GM12891 (cell line): Measurements from ENCODE around the gene TK1.

ENCODE experiments used
- PAX5 ChIP-seq: IDR thresholded peaks from 2 replicates; pipeline ENCODE4 v1.6.1; 2011; ENCODE audit warnings: low read length, moderate library complexity, mild to moderate bottlenecking; ENCODE audit not compliant: insufficient read depth, severe bottlenecking
- POLR2A ChIP-seq: IDR thresholded peaks from 2 replicates; pipeline ENCODE4 v1.6.1; 2011; ENCODE audit warnings: low read depth, low read length, control low read depth
- POLR2AphosphoS5 ChIP-seq: IDR thresholded peaks from 2 replicates; pipeline ENCODE4 v1.6.1; 2011; ENCODE audit warnings: low read depth, low read length, control low read depth
- POU2F2 ChIP-seq: IDR thresholded peaks from 2 replicates; pipeline ENCODE4 v1.6.1; 2011; ENCODE audit warnings: low read depth, mild to moderate bottlenecking, control low read depth, low read length, moderate library complexity
- SPI1 ChIP-seq: IDR thresholded peaks from 2 replicates; pipeline ENCODE4 v1.6.1; 2011; ENCODE audit warnings: low read depth, low read length, control low read depth
- TAF1 ChIP-seq: IDR thresholded peaks from 2 replicates; pipeline ENCODE4 v1.6.1; 2011; ENCODE audit warnings: low read depth, low read length, control low read depth

DNA sequence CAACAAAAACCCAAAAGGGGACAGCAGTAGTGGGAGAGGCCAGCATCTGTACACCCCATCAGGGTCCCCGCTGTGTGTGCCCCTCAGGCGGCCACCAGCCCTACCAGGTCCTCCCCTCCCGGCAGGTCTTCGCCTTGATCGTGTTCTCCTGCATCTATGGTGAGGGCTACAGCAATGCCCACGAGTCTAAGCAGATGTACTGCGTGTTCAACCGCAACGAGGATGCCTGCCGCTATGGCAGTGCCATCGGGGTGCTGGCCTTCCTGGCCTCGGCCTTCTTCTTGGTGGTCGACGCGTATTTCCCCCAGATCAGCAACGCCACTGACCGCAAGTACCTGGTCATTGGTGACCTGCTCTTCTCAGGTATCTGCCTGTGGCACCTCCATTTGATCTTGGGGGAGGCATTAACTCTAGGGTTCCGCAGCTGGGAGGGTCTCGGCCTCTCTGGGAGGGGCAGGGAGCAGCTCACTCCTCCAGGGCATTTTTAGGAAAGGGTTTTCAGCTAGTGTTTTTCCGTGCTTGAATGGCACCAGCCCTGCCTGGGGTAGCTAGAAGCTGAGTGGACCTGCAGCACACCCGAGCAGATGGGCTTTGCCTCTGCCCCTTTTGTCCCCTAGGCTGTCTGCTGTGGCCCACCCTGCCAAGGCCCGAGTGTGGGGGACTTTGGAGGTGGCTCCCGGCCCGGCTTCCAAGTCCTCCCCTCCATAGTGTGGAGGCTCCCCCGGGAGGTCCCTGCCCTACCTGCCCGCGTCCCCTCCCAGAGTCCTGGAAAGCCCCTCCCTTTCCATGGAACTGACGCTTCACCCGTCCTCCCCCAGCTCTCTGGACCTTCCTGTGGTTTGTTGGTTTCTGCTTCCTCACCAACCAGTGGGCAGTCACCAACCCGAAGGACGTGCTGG, 15.9 kb downstream of the TK1 start:
- TF ChIP-seq POLR2A (peak; percentile 54; the same call in 1 of the 2 replicates), POLR2AphosphoS5 (peak; percentile 24; the same call in 1 of the 2 replicates), POU2F2 (no peak), TAF1 (no peak), SPI1 (no peak), PAX5 (no peak)
